Muscle layer of duodenum (tissue), 2 donors: ENCODE measurements around the gene KIAA0513.
A peak's percentile ranks its signal among the peaks of the same experiment; 100 is the strongest.

ENCODE experiments used
- H3K27ac ChIP-seq: one replicate; pipeline ENCODE4 v1.7.0; 2013; ENCODE audit warnings: mild to moderate bottlenecking, low read length
- H3K27me3 ChIP-seq: one replicate; pipeline ENCODE4 v1.7.0; 2013; ENCODE audit warnings: low read depth, mild to moderate bottlenecking, control low read depth, low read length
- H3K36me3 ChIP-seq, 2 donors: one replicate each; pipeline ENCODE4 v1.7.0; 2013; ENCODE audit warnings: low read length in 2 of 2, control low read depth in 1 of 2, mild to moderate bottlenecking in 1 of 2; ENCODE audit not compliant: insufficient read depth in 2 of 2, control insufficient read depth in 1 of 2
- H3K4me1 ChIP-seq, 2 donors: one replicate each; pipeline ENCODE4 v1.7.0; 2013; ENCODE audit warnings: low read length in 2 of 2, mild to moderate bottlenecking in 2 of 2, control low read depth in 1 of 2, moderate library complexity in 1 of 2; ENCODE audit not compliant: insufficient read depth in 2 of 2, control insufficient read depth in 1 of 2
- H3K4me3 ChIP-seq, 2 donors: one replicate each; pipeline ENCODE4 v1.7.0; 2013; ENCODE audit warnings: low read length in 2 of 2, low read depth in 1 of 2, mild to moderate bottlenecking in 1 of 2
- H3K9me3 ChIP-seq, 2 donors: one replicate each; pipeline ENCODE4 v1.7.0; 2013; ENCODE audit warnings: low read length in 2 of 2, control low read depth in 1 of 2, mild to moderate bottlenecking in 1 of 2; ENCODE audit not compliant: control insufficient read depth in 1 of 2
- donor health status: healthy.

The KIAA0513 gene

GRCh38 chr16:84993926-84994325, 33.7 kb upstream of the KIAA0513 start:
- Histone ChIP-seq H3K36me3 (peaks cover 33 to 40% of the 10 kb centered on the region in 2 donors), H3K27me3 (no peaks in the 10 kb centered on the region), H3K4me3 (no peak overlapping the region), H3K9me3 (no peaks in the 10 kb centered on the region), H3K27ac (peak overlapping the region; percentile 89), H3K4me1 (peaks cover 12 to 24% of the 10 kb centered on the region in 2 donors)

DNA sequence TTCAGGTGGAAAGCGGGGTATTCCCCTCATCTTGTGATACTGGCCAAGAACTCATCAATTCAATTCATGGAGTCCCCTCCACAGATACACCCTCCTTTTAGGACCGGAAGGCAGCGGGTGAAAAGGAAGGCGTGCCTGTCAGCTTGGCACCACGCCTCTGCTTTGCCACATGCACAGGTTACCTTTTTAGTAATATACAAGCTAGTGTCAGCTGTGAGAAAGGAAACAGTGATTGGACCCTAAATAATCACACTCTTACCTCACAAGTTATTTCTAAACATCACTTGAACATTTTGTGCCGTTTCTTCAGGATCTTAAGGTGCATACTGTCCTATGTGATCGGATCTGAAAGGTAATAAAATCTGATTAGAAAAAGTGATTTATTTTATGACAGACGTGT, 31.9 kb upstream of the KIAA0513 start:
- Histone ChIP-seq H3K4me1 (peaks cover 12 to 36% of the 10 kb centered on the region in 2 donors), H3K9me3 (no peaks in the 10 kb centered on the region), H3K27ac (peak overlapping the region; percentile 89), H3K36me3 (peaks cover 18 to 26% of the 10 kb centered on the region in 2 donors), H3K4me3 (no peak overlapping the region), H3K27me3 (no peaks in the 10 kb centered on the region)

DNA sequence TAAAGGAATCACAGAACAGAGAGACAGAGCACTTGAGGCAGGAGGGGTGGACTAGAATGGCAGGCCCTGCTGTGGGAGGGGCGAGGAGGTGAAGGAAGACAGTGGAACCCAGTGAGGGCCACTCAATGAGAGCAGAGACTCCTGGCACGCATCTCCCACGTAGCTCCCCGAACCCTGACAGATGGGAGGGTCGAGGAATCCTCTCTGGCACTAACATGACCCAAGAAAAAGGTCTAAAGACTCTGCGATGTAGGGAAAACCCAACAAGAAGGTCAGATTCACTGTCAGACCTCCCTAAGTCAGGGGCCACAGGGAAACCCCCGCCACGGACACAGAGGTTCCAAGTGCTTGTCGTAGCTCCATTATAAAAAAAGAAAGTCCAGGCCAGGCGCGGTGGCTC, 31.2 kb upstream of the KIAA0513 start:
- Histone ChIP-seq H3K27me3 (no peaks in the 10 kb centered on the region), H3K36me3 (peaks cover 18 to 21% of the 10 kb centered on the region in 2 donors), H3K9me3 (no peaks in the 10 kb centered on the region), H3K4me1 (peaks cover 12 to 41% of the 10 kb centered on the region in 2 donors), H3K27ac (peak overlapping the region; percentile 89), H3K4me3 (no peak overlapping the region)

- peaks cover 30 to 54% of the 10 kb centered on the region in 2 donors for H3K4me1 ChIP-seq
- no peaks in the 10 kb centered on the region for H3K27me3 ChIP-seq
- peaks cover 7 to 10% of the 10 kb centered on the region in 2 donors for H3K36me3 ChIP-seq
- H3K9me3 ChIP-seq: no peaks in the 10 kb centered on the region
- no peak overlapping the region for H3K4me3 ChIP-seq
- peak overlapping the region; percentile 68 for H3K27ac ChIP-seq
Measured at GRCh38 chr16:84999200-84999599, 28.4 kb upstream of the KIAA0513 start.

DNA sequence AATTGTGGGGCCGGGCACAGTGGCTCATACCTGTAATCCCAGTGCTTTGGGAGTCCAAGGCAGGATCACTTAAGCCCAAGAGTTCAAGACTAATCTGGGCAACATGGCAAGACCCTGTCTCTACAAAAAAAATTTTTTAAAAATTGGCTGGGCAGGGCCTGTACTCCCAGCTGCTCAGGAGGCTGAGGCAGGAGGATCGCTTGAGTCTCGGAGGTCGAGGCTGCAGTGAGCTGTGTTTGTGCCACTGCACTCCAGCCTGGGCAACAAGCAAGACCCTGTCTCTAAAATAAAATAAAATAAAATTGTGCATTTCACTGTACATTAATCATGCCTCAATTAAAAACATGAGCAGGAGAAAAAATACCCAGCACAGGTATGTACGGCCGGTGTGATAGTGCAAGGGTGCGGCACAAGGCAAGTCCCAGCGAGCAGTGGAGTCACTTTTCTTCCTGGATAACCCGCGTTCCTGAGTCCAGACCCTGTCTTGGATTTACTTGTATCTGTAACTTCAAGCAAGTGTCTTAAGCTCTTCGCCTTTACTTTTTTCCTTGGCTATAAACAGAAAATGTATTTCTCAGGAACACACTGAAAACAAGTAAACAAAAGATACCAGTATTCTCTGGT, 27.6 kb upstream of the KIAA0513 start:
- Histone ChIP-seq H3K4me3 (no peak overlapping the region), H3K4me1 (peaks cover 33 to 57% of the 10 kb centered on the region in 2 donors), H3K27ac (peak overlapping the region; percentile 72), H3K36me3 (peaks cover 4 to 6% of the 10 kb centered on the region in 2 donors), H3K9me3 (no peaks in the 10 kb centered on the region), H3K27me3 (no peaks in the 10 kb centered on the region)

DNA sequence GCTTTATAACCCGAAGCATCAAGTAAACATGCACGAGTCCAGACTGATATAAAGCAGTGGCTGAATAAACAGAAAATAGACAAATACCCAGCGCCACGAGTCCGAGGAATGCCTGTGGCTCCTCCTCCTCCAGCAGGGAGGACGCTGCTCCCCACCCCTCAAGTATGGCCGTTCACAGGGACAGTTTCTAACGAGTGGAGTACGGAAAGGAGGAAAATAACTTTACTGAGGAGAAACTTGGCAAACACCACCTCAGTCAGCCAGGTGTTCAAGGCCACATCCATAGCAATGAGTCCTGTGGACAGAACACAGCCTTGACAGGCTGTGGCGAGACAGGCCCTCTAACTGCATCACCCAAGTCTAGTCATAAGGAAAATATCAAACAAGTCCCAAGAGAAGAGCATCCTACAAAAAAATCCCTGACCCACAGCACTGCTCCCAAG, 25.5 kb upstream of the KIAA0513 start:
- Histone ChIP-seq H3K27ac (peak overlapping the region; percentile 85), H3K4me1 (peaks cover 37 to 68% of the 10 kb centered on the region in 2 donors), H3K36me3 (peaks cover 0 to 5% of the 10 kb centered on the region in 2 donors), H3K9me3 (no peaks in the 10 kb centered on the region), H3K4me3 (peak overlapping the region; percentile 9 to 12), H3K27me3 (no peaks in the 10 kb centered on the region)

DNA sequence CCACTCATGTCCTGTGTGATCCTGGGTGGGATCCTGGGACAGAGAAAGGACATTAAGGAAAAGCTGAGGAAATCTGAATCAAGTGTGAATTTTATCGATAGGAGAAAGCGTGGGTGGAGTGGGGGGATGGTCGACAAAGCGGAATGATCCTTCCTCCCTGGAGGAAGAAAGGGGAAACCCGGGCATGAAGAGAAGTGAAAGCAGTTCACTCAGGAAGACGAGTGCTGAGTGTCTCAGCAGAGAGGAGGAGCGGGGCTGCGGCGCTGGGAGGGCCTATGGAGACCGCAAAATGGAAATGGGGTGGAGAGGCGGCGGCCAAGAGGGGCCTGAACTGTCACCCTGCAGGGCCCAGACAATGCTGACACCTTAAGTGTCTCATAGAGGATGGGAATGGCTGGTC, 25.0 kb upstream of the KIAA0513 start:
- Histone ChIP-seq H3K27ac (peak overlapping the region; percentile 85), H3K4me1 (peaks cover 37 to 69% of the 10 kb centered on the region in 2 donors), H3K27me3 (no peaks in the 10 kb centered on the region), H3K36me3 (peaks cover 0 to 5% of the 10 kb centered on the region in 2 donors), H3K4me3 (peak overlapping the region; percentile 12 to 22), H3K9me3 (no peaks in the 10 kb centered on the region)

- Histone ChIP-seq H3K36me3 (peaks cover 0 to 5% of the 10 kb centered on the region in 2 donors), H3K27ac (peak overlapping the region; percentile 85), H3K27me3 (no peaks in the 10 kb centered on the region), H3K9me3 (no peaks in the 10 kb centered on the region), H3K4me3 (peak overlapping the region in 1 of 2 donors; percentile 22), H3K4me1 (peaks cover 40 to 74% of the 10 kb centered on the region in 2 donors)
Measured at GRCh38 chr16:85003076-85003475, 24.5 kb upstream of the KIAA0513 start.

DNA sequence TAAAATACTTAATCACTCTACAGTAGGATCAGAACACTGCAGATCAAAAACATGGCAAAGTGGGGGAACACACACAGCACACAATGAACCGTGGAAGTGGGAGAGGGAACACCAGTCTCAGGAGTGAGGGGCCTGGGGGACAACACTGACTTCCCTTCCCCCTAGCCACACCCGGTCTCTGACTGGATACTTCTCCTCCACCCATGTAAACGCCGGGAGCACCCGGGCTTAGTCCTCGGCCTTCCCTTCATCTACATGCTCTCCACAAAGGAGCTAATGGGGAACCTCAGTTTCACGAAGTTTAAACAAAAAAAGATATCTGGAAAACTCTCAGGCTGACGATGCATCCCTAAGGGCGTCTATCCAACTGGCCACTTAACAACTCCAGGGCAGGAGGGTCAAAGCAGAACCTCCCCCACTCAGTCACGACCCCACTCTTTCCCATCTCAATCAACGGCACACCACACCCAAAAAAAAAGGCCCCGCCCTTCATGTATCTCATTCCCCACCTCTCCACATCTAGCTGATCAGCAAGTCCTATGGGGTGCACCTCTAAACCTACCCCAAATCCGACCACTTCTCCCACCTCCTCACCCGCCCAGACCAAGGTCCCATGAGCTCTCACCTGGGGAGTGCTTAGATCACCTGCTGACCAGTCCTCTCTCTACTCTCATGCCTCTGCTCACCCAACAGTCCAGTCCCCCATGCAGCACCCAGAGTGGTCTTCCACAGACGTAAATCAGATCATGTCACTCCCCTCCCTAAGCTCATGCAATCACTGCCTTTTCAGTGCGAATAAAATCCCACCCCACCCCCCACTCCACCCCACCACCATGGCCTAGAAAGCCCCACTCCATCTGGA, 23.6 kb upstream of the KIAA0513 start:
- Histone ChIP-seq H3K27me3 (no peaks in the 10 kb centered on the region), H3K36me3 (peaks cover 0 to 5% of the 10 kb centered on the region in 2 donors), H3K27ac (peak overlapping the region; percentile 85), H3K9me3 (no peaks in the 10 kb centered on the region), H3K4me3 (peak overlapping the region in 1 of 2 donors; percentile 7), H3K4me1 (peaks cover 41 to 68% of the 10 kb centered on the region in 2 donors)

- peaks cover 41 to 64% of the 10 kb centered on the region in 2 donors for H3K4me1 ChIP-seq
- H3K4me3 ChIP-seq: peak overlapping the region; percentile 8 to 32
Measured at GRCh38 chr16:85004587-85005205, 22.9 kb upstream of the KIAA0513 start.

More at GRCh38 chr16:85004587-85005205, 22.9 kb upstream of the KIAA0513 start:
- Histone ChIP-seq H3K27me3 (no peaks in the 10 kb centered on the region), H3K9me3 (no peaks in the 10 kb centered on the region), H3K36me3 (peaks cover 0 to 5% of the 10 kb centered on the region in 2 donors), H3K27ac (peak overlapping the region; percentile 85)
